SU-DHL-6 (cell line): ENCODE results near the gene STK39.

Source experiments
- EZH2phosphoT487 ChIP-seq: fragments of 200-600 bp; sonication (generic), shearing (Covaris generic); conservative IDR thresholded peaks from 2 replicates; pipeline ENCODE4 v1.6.1; 2018; ENCODE audit warnings: mild to moderate bottlenecking, antibody characterized with exemption, low read length, moderate library complexity, mixed read lengths
- TF ChIP-seq, protein P1 (sequence below): fragments of 200-600 bp; sonication (generic); IDR thresholded peaks from one replicate; pipeline ENCODE4 v1.5.1; 2017; ENCODE audit warnings: antibody characterized with exemption, mild to moderate bottlenecking, low read length, moderate library complexity; ENCODE audit not compliant: insufficient read depth, poor library complexity, severe bottlenecking

DNA sequence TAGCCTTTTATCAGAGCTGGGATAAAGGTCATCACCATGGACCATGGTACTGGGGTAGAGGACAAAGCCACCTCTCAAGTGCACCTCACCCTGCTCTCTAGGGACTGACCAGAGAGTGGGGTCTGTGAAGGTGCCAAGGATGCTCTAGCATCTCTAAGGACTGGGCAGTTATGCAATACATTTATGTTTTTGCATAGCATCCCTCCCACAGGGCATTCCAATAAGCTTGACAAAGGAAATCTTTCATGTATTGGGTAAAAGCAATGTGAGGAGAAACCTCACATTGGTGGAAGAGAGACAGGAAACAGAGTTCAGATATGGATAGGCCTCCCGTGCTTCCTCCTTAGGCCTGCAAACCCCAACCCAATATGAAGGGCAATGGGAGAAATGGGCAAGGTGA lies 31.6 kb downstream of the STK39 start:
- TF ChIP-seq, protein P1, sequence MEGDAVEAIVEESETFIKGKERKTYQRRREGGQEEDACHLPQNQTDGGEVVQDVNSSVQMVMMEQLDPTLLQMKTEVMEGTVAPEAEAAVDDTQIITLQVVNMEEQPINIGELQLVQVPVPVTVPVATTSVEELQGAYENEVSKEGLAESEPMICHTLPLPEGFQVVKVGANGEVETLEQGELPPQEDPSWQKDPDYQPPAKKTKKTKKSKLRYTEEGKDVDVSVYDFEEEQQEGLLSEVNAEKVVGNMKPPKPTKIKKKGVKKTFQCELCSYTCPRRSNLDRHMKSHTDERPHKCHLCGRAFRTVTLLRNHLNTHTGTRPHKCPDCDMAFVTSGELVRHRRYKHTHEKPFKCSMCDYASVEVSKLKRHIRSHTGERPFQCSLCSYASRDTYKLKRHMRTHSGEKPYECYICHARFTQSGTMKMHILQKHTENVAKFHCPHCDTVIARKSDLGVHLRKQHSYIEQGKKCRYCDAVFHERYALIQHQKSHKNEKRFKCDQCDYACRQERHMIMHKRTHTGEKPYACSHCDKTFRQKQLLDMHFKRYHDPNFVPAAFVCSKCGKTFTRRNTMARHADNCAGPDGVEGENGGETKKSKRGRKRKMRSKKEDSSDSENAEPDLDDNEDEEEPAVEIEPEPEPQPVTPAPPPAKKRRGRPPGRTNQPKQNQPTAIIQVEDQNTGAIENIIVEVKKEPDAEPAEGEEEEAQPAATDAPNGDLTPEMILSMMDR, result no peak
- TF ChIP-seq EZH2phosphoT487, result no peak
